Testis (tissue), 3 donors: ENCODE data around the gene MROH7. TPM values are rescaled to one million over a fixed set of nuclear protein-coding genes. Genes with fewer than 3 reads are reported as not detected.
A peak's percentile ranks its signal among the peaks of the same experiment; 100 is the strongest.

ENCODE experiments used
- DNase-seq: peaks from one replicate; pipeline ENCODE4 v3.0.0-alpha.2; 2019
- H3K27ac ChIP-seq, 2 donors: fragments of 200-600 bp; sonication (generic); one replicate each; pipeline ENCODE4 v1.5.1; 2019
- H3K27me3 ChIP-seq: fragments of 200-600 bp; sonication (generic); one replicate; pipeline ENCODE4 v1.5.1; 2019
- H3K36me3 ChIP-seq: fragments of 200-600 bp; sonication (generic); one replicate; pipeline ENCODE4 v1.5.1; 2017; ENCODE audit warnings: low read depth; ENCODE audit errors: missing control alignments
- H3K4me1 ChIP-seq: fragments of 200-600 bp; sonication (generic); one replicate; pipeline ENCODE4 v1.5.1; 2019
- H3K4me3 ChIP-seq, 2 donors: fragments of 200-600 bp; sonication (generic); one replicate each; pipeline ENCODE4 v1.5.1; 2017 to 2019
- H3K9me3 ChIP-seq: fragments of 200-600 bp; sonication (generic); one replicate; pipeline ENCODE4 v1.5.1; 2017
- CTCF ChIP-seq, 3 experiments: fragments of 450-650 bp in 2 of 3; fragments of 200-600 bp in 1 of 3; sonication (generic) in 1 of 3; IDR thresholded peaks; one replicate each; pipeline ENCODE4 v1.5.1; 2016 to 2019; ENCODE audit warnings: antibody characterized with exemption in 3 of 3, mild to moderate bottlenecking in 2 of 3, moderate library complexity in 1 of 3
- POLR2A ChIP-seq: fragments of 450-650 bp; IDR thresholded peaks from one replicate; pipeline ENCODE4 v1.6.1; 2017; ENCODE audit warnings: antibody characterized with exemption, mild to moderate bottlenecking, moderate library complexity
- WGBS, 2 donors: methylation state at CpG; one replicate each; pipeline ENCODE4 v1.1.5; 2018; 5-methylcytosine and 5-hydroxymethylcytosine counted together
- intact Hi-C: fragments of 100-400 bp; cut with DNase I; formaldehyde crosslinking; loops from one replicate; pipeline ENCODE4 v1.15.1; 2023; ENCODE audit warnings: low total_unique reads
- polyA plus RNA-seq: library from polyadenylated mRNA; stranded (reverse); fragments of 350-450 nt; fragmentation: Illumina TruSeq; extraction: RNeasy Lipid Tissue Mini Kit (QIAGEN cat#74804); gene quantifications from one replicate; pipeline ENCODE4 v1.2.3, GENCODE V29; 2014; ENCODE audit warnings: low read depth, low replicate concordance; ENCODE audit not compliant: insufficient read depth
- total RNA-seq, 2 donors: library from RNA; depleted of rRNA; stranded (reverse); fragments of >200 nt; gene quantifications; one replicate each; pipeline ENCODE4 v1.2.3, GENCODE V29; 2016

The MROH7 gene
- total and polyA plus RNA-seq, 3 donors from 2014 or later, result 72.7 to 236 (median 162) TPM

- Histone ChIP-seq H3K4me1 (no peaks in the 10 kb centered on the region), H3K27me3 (no peaks in the 10 kb centered on the region), H3K36me3 (no peaks in the 10 kb centered on the region), H3K27ac (no peak overlapping the region), H3K4me3 (no peak overlapping the region), H3K9me3 (no peaks in the 10 kb centered on the region)
- no peak for TF ChIP-seq CTCF (IDR thresholded peaks at IDR 0.05)
- no peak for TF ChIP-seq POLR2A
- no peak for DNase-seq
- WGBS, 2 donors, result 77 to 96% methylated on average over 6 of the region's 6 CpGs
- intact Hi-C loops, result no loop called here
Measured at GRCh38 chr1:54710841-54711240, 69.3 kb downstream of the MROH7 start.

- Histone ChIP-seq H3K27ac (no peak overlapping the region), H3K27me3 (no peaks in the 10 kb centered on the region), H3K4me1 (peaks cover 4% of the 10 kb centered on the region), H3K4me3 (no peak overlapping the region), H3K9me3 (no peaks in the 10 kb centered on the region), H3K36me3 (no peaks in the 10 kb centered on the region)
- TF ChIP-seq POLR2A (no peak), CTCF (IDR thresholded peaks at IDR 0.05) (no peak)
- intact Hi-C loops, result no loop called here
- 93 to 94% methylated on average over 10 of the region's 10 CpGs for WGBS, 2 donors
- no peak for DNase-seq
Measured at GRCh38 chr1:54711536-54711935, 70.0 kb downstream of the MROH7 start.

GRCh38 chr1:54714881-54715492 is 73.4 kb downstream of the MROH7 start:
- TF ChIP-seq POLR2A (no peak), CTCF (IDR thresholded peaks at IDR 0.05) (no peak)
- H3K27ac ChIP-seq, result peak overlapping the region in 1 of 2 donors; percentile 73
- intact Hi-C loops, result no loop called here
- H3K4me3 ChIP-seq, result peak overlapping the region; percentile 95 to 97
- peaks cover 10% of the 10 kb centered on the region for H3K4me1 ChIP-seq
- no peaks in the 10 kb centered on the region for H3K9me3 ChIP-seq
- H3K27me3 ChIP-seq, result no peaks in the 10 kb centered on the region
- H3K36me3 ChIP-seq, result no peaks in the 10 kb centered on the region
- WGBS, 2 donors, result 63 to 70% methylated on average over 7 of the region's 7 CpGs
- no peak for DNase-seq

- WGBS, 2 donors, result 1% methylated on average over 33 to 49 of the region's 51 CpGs
- TF ChIP-seq POLR2A, result peak; percentile 27
- TF ChIP-seq CTCF (IDR thresholded peaks at IDR 0.05), result no peak
- DNase-seq, result peak; percentile 87
- Histone ChIP-seq H3K27me3 (no peaks in the 10 kb centered on the region), H3K36me3 (no peaks in the 10 kb centered on the region), H3K9me3 (no peaks in the 10 kb centered on the region), H3K27ac (peak within 1 kb of the TSS in 1 of 2 donors; percentile 73), H3K4me1 (peaks cover 10% of the 10 kb centered on the region), H3K4me3 (peak within 1 kb of the TSS; percentile 95 to 97)
- intact Hi-C loops, result no loop called here
Measured at GRCh38 chr1:54715493-54716298, 74.1 kb downstream of the MROH7 start, which contains the start of gene TTC4. TSS of gene TTC4 (plus strand) at chr1:54715861. CDS start at chr1:54715909, 48 bp downstream.
